Effector memory CD4-positive, alpha-beta T cell (primary cell): ENCODE results near the gene LMO7.

Source experiments
- DNase-seq, 3 donors: peaks; one replicate each; pipeline ENCODE4 v3.0.0-alpha.2; 2020
- H3K27ac ChIP-seq: 2 replicates; pipeline ENCODE4 v1.7.0; 2013; ENCODE audit warnings: mild to moderate bottlenecking, low read length, moderate library complexity; ENCODE audit not compliant: insufficient read depth, poor library complexity, severe bottlenecking
- H3K27me3 ChIP-seq: replicated peaks from 2 replicates; pipeline ENCODE4 v1.7.0; 2013; ENCODE audit warnings: mild to moderate bottlenecking, low read length; ENCODE audit not compliant: insufficient read depth, control insufficient read depth, poor library complexity, severe bottlenecking
- H3K36me3 ChIP-seq: 2 replicates; pipeline ENCODE4 v1.7.0; 2013; ENCODE audit warnings: mild to moderate bottlenecking, low read length, moderate library complexity; ENCODE audit not compliant: control insufficient read depth, insufficient read depth
- H3K4me1 ChIP-seq: 2 replicates; pipeline ENCODE4 v1.7.0; 2013; ENCODE audit warnings: low read length, mild to moderate bottlenecking; ENCODE audit not compliant: control insufficient read depth, insufficient read depth, poor library complexity, severe bottlenecking
- H3K4me3 ChIP-seq: 2 replicates; pipeline ENCODE4 v1.7.0; 2013; ENCODE audit warnings: low read length, low read depth, mild to moderate bottlenecking; ENCODE audit not compliant: insufficient read depth, poor library complexity, severe bottlenecking
- H3K9me3 ChIP-seq: 2 replicates; pipeline ENCODE4 v1.7.0; 2013; ENCODE audit warnings: mild to moderate bottlenecking, low read length, moderate library complexity; ENCODE audit not compliant: control insufficient read depth

The LMO7 gene

DNA sequence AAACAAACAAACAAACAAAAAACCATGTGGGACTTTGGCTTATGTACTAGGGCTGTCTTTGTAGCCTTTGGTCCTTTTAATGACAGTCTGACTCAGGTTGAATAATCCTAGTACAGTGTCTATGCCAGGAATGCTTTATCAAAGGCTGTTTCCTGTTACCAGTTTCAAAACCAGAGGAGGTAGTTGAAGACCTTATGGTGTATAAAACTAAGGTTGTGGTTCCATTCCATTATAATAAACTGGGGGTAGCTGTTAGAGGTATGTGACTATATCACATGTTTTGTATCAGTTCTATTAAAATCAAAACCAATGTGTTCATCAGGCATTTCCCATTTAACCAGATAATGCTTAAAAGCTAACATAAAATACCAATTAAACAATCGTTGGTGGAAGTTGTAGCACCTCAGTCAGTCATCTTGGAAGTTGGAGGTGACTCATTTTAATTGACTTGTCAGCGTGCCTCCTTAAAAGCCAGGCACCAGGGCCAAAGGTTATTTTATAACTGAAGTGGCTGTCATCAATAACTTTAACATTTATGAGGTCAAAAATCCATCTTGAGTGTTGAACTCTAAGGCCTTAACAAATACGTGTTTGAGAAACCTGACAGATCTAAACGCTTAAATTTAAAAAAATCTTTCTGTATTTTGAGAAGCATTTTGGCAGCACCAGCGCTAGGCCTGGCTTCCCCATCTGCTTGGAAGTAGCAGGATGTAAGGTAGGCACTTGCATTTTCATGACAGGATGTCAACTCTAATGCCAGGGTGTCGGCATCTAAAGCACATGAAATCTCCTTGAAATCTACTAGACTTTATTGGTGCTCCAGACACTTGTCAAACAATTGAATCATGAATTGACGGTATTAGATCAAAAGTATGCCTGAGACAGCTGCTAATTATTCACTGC is 162.5 kb downstream of the LMO7 start:
- H3K27ac ChIP-seq, result no peak overlapping the region
- H3K4me1 ChIP-seq, result peaks cover 2% of the 10 kb centered on the region
- no peak overlapping the region for H3K4me3 ChIP-seq
- no peaks in the 10 kb centered on the region for H3K9me3 ChIP-seq
- no peaks in the 10 kb centered on the region for H3K27me3 ChIP-seq
- DNase-seq, result no peak
- no peaks in the 10 kb centered on the region for H3K36me3 ChIP-seq

DNA sequence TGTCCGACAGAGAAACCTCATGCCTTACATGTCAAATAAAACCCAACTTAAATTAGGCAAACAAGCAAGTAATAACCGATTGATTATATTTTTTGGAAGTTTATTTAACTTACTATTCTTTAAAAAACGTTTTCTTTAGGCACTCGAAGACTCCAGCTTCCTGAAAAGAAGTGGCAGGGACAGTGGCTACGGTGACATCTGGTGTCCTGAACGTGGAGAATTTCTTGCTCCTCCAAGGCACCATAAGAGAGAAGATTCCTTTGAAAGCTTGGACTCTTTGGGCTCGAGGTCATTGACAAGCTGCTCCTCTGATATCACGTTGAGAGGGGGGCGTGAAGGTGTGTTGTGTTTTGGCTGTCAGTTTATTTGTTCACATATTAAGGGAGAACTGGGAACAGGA is 164.4 kb downstream of the LMO7 start:
- no peak overlapping the region for H3K4me3 ChIP-seq
- H3K9me3 ChIP-seq, result no peaks in the 10 kb centered on the region
- peaks cover 2% of the 10 kb centered on the region for H3K4me1 ChIP-seq
- H3K27ac ChIP-seq, result no peak overlapping the region
- no peak for DNase-seq
- no peaks in the 10 kb centered on the region for H3K27me3 ChIP-seq
- no peaks in the 10 kb centered on the region for H3K36me3 ChIP-seq

GRCh38 chr13:75801388-75801945 is 165.3 kb downstream of the LMO7 start:
- no peak for DNase-seq
- no peaks in the 10 kb centered on the region for H3K36me3 ChIP-seq

GRCh38 chr13:75802161-75802560 is 166.0 kb downstream of the LMO7 start:
- no peak for DNase-seq
- no peaks in the 10 kb centered on the region for H3K27me3 ChIP-seq
- no peaks in the 10 kb centered on the region for H3K9me3 ChIP-seq
- no peak overlapping the region for H3K27ac ChIP-seq
- no peak overlapping the region for H3K4me3 ChIP-seq
- H3K36me3 ChIP-seq, result no peaks in the 10 kb centered on the region
- peaks cover 2% of the 10 kb centered on the region for H3K4me1 ChIP-seq

More at GRCh38 chr13:75801388-75801945, 165.3 kb downstream of the LMO7 start:
- Histone ChIP-seq H3K27ac (no peak overlapping the region), H3K4me1 (peaks cover 2% of the 10 kb centered on the region), H3K9me3 (no peaks in the 10 kb centered on the region), H3K27me3 (no peaks in the 10 kb centered on the region), H3K4me3 (no peak overlapping the region)

GRCh38 chr13:75803164-75803611 is 167.1 kb downstream of the LMO7 start:
- Histone ChIP-seq H3K4me3 (no peak overlapping the region), H3K9me3 (no peaks in the 10 kb centered on the region), H3K27ac (no peak overlapping the region), H3K27me3 (no peaks in the 10 kb centered on the region), H3K4me1 (peaks cover 2% of the 10 kb centered on the region), H3K36me3 (no peaks in the 10 kb centered on the region)
- DNase-seq, result no peak

GRCh38 chr13:75804054-75804453 is 167.9 kb downstream of the LMO7 start:
- Histone ChIP-seq H3K27ac (no peak overlapping the region), H3K4me3 (no peak overlapping the region), H3K9me3 (no peaks in the 10 kb centered on the region), H3K4me1 (peaks cover 2% of the 10 kb centered on the region), H3K36me3 (no peaks in the 10 kb centered on the region), H3K27me3 (no peaks in the 10 kb centered on the region)
- DNase-seq, result no peak

GRCh38 chr13:75804605-75805004 is 168.5 kb downstream of the LMO7 start:
- H3K36me3 ChIP-seq, result no peaks in the 10 kb centered on the region
- DNase-seq, result no peak
- H3K4me1 ChIP-seq, result peaks cover 2% of the 10 kb centered on the region
- no peaks in the 10 kb centered on the region for H3K9me3 ChIP-seq
- H3K27me3 ChIP-seq, result no peaks in the 10 kb centered on the region
- no peak overlapping the region for H3K4me3 ChIP-seq
- H3K27ac ChIP-seq, result no peak overlapping the region

DNA sequence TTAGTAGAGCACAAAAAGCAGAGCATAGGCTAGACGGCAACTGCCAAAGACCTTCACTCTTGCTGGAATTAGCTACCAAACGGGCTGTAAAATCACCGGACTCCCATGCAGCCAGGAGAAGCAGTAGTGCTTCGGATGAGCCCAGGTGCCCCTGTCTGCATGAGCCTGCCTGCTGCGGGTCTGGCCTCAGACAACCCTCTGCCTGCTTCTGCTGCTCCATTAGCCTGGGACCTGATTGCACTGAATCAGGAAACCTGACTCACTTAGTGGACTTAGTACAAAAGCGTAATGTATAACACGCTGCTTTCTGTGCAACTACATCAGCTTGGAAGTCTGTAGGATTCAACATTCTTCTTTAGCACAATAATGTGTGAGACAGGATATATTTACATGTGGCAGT is 170.0 kb downstream of the LMO7 start:
- H3K27me3 ChIP-seq, result no peaks in the 10 kb centered on the region
- DNase-seq, result no peak

GRCh38 chr13:75811361-75811760 is 175.2 kb downstream of the LMO7 start:
- no peaks in the 10 kb centered on the region for H3K9me3 ChIP-seq
- no peak overlapping the region for H3K27ac ChIP-seq
- H3K27me3 ChIP-seq, result no peaks in the 10 kb centered on the region
- no peak overlapping the region for H3K4me3 ChIP-seq
- DNase-seq, result no peak
- no peaks in the 10 kb centered on the region for H3K4me1 ChIP-seq
- no peaks in the 10 kb centered on the region for H3K36me3 ChIP-seq

More for the DNA sequence above, 170.0 kb downstream of the LMO7 start:
- Histone ChIP-seq H3K27ac (no peak overlapping the region), H3K36me3 (no peaks in the 10 kb centered on the region), H3K4me1 (peaks cover 2% of the 10 kb centered on the region), H3K9me3 (no peaks in the 10 kb centered on the region), H3K4me3 (no peak overlapping the region)

- no peak for DNase-seq
- Histone ChIP-seq H3K27me3 (no peaks in the 10 kb centered on the region), H3K4me3 (no peak overlapping the region), H3K4me1 (no peaks in the 10 kb centered on the region), H3K36me3 (no peaks in the 10 kb centered on the region), H3K27ac (no peak overlapping the region), H3K9me3 (no peaks in the 10 kb centered on the region)
Measured at GRCh38 chr13:75811841-75812240, 175.7 kb downstream of the LMO7 start.
